Glutamatergic neuron (in vitro differentiated cells): ENCODE data around the gene THUMPD3. TPM values are rescaled to one million over a fixed set of nuclear protein-coding genes. Genes with fewer than 3 reads are reported as not detected.

Experiments used
- DNase-seq: peaks from one replicate; pipeline ENCODE4 v3.0.0; 2022
- H3K27ac Mint-ChIP-seq: one replicate; pipeline ENCODE4 v1.8.0; 2020; ENCODE audit warnings: mild to moderate bottlenecking, mixed read lengths, inconsistent platforms; ENCODE audit not compliant: unreplicated experiment
- H3K27me3 Mint-ChIP-seq: one replicate; pipeline ENCODE4 v1.8.0; 2020; ENCODE audit warnings: mild to moderate bottlenecking, moderate library complexity, mixed read lengths, inconsistent platforms; ENCODE audit not compliant: unreplicated experiment
- H3K36me3 Mint-ChIP-seq: one replicate; pipeline ENCODE4 v1.8.0; 2020; ENCODE audit warnings: mild to moderate bottlenecking, mixed read lengths, inconsistent platforms; ENCODE audit not compliant: unreplicated experiment
- H3K4me1 Mint-ChIP-seq: one replicate; pipeline ENCODE4 v1.8.0; 2020; ENCODE audit warnings: mild to moderate bottlenecking, low read depth, mixed read lengths, inconsistent platforms; ENCODE audit not compliant: unreplicated experiment
- H3K4me3 Mint-ChIP-seq: one replicate; pipeline ENCODE4 v1.8.0; 2020; ENCODE audit warnings: mild to moderate bottlenecking, mixed read lengths, inconsistent platforms; ENCODE audit not compliant: unreplicated experiment
- H3K9me3 Mint-ChIP-seq: one replicate; pipeline ENCODE4 v1.8.0; 2020; ENCODE audit warnings: mild to moderate bottlenecking, moderate library complexity, mixed read lengths, inconsistent platforms; ENCODE audit not compliant: unreplicated experiment
- CTCF ChIP-seq: fragments of 200-600 bp; sonication (generic); IDR thresholded peaks from one replicate; pipeline ENCODE4 v1.5.0; 2021; ENCODE audit not compliant: partially characterized antibody, unreplicated experiment
- total RNA-seq: library from RNA; stranded (reverse); fragmentation: NEBNext Ultra II Directional; extraction: Animal tissue kit (Norgen Biotek cat#: 25700); gene quantifications from one replicate; pipeline ENCODE4 v1.2.1, GENCODE V29; 2021; ENCODE audit not compliant: unreplicated experiment

Gene THUMPD3
- total RNA-seq, 1 donor from 2014 or later, result 50.2 TPM

- TF ChIP-seq CTCF, result no peak
- DNase-seq, result no peak
- H3K27ac Mint-ChIP-seq, result peak overlapping the region; percentile 100
- H3K4me3 Mint-ChIP-seq, result peak overlapping the region; percentile 96
- peaks cover 38% of the 10 kb centered on the region for H3K9me3 Mint-ChIP-seq
- peaks cover 28% of the 10 kb centered on the region for H3K4me1 Mint-ChIP-seq
- H3K36me3 Mint-ChIP-seq, result no peaks in the 10 kb centered on the region
- H3K27me3 Mint-ChIP-seq, result peaks cover 36% of the 10 kb centered on the region
These were observed 36.5 kb downstream of the THUMPD3 start for GRCh38 chr3:9399337-9399703.

- Mint-ChIP-seq H3K36me3 (no peaks in the 10 kb centered on the region), H3K27me3 (peaks cover 34% of the 10 kb centered on the region), H3K27ac (peak overlapping the region; percentile 100), H3K4me3 (peak overlapping the region; percentile 96), H3K4me1 (peaks cover 27% of the 10 kb centered on the region), H3K9me3 (peaks cover 38% of the 10 kb centered on the region)
- peak; percentile 84 for DNase-seq
- TF ChIP-seq CTCF, result no peak
These were observed 36.9 kb downstream of the THUMPD3 start for GRCh38 chr3:9399746-9400145.

- H3K27ac Mint-ChIP-seq, result peak overlapping the region; percentile 100
These were observed 37.8 kb downstream of the THUMPD3 start for GRCh38 chr3:9400616-9401015.

GRCh38 chr3:9401986-9402385, 39.1 kb downstream of the THUMPD3 start:
- TF ChIP-seq CTCF, result no peak
- no peak for DNase-seq
- Mint-ChIP-seq H3K27me3 (peaks cover 22% of the 10 kb centered on the region), H3K27ac (peak overlapping the region; percentile 100), H3K4me3 (peak overlapping the region; percentile 96), H3K9me3 (peaks cover 30% of the 10 kb centered on the region), H3K4me1 (peaks cover 35% of the 10 kb centered on the region), H3K36me3 (no peaks in the 10 kb centered on the region)

More at GRCh38 chr3:9400616-9401015, 37.8 kb downstream of the THUMPD3 start:
- Mint-ChIP-seq H3K27me3 (peaks cover 29% of the 10 kb centered on the region), H3K36me3 (no peaks in the 10 kb centered on the region), H3K4me3 (peak overlapping the region; percentile 96), H3K9me3 (peaks cover 34% of the 10 kb centered on the region), H3K4me1 (peaks cover 24% of the 10 kb centered on the region)
- TF ChIP-seq CTCF, result no peak
- peak; percentile 29 for DNase-seq

- Mint-ChIP-seq H3K36me3 (no peaks in the 10 kb centered on the region), H3K27ac (peak overlapping the region; percentile 100), H3K27me3 (peaks cover 19% of the 10 kb centered on the region), H3K4me3 (peak overlapping the region; percentile 96), H3K9me3 (peaks cover 27% of the 10 kb centered on the region), H3K4me1 (peaks cover 38% of the 10 kb centered on the region)
- peak; percentile 88 for DNase-seq
- TF ChIP-seq CTCF, result no peak
These were observed 39.8 kb downstream of the THUMPD3 start for GRCh38 chr3:9402410-9403228.
